Mesenteric fat pad (tissue), 1 donor: Measurements from ENCODE around the gene CSDE1. TPM values are rescaled to one million over a fixed set of nuclear protein-coding genes. Genes with fewer than 3 reads are reported as not detected.
A peak's percentile ranks its signal among the peaks of the same experiment; 100 is the strongest.
"Not testable (repeated sequence)": the region's sequence is repeated elsewhere in the genome, so short reads cannot be mapped to it uniquely, and the experiment has no call there.

ENCODE experiments used
- DNase-seq: peaks from one replicate; pipeline ENCODE4 v3.0.0-alpha.2; 2020; ENCODE audit warnings: low spot score
- long read RNA-seq: library from polyadenylated mRNA; unstranded; transcript quantifications from one replicate; pipeline ENCODE4 v2.0.0, GENCODE V29; 2020
- total RNA-seq: library from RNA; stranded (reverse); fragmentation: NEBNext Ultra II Directional; extraction: Animal tissue kit (Norgen Biotek cat#: 25700); gene quantifications from one replicate; pipeline ENCODE4 v1.2.1, GENCODE V29; 2021
- donor health status: DM: yes; HTN: yes; CAD: no.

CSDE1 gene
- total RNA-seq, result 715 TPM
- long read RNA-seq, full-length matches to known transcripts, result 339 of 490 reads
- long read RNA-seq, partial matches to known transcripts, result 117 of 490 reads
- long read RNA-seq, other reads (novel, unspliced or antisense), result 34 of 490 reads

DNA sequence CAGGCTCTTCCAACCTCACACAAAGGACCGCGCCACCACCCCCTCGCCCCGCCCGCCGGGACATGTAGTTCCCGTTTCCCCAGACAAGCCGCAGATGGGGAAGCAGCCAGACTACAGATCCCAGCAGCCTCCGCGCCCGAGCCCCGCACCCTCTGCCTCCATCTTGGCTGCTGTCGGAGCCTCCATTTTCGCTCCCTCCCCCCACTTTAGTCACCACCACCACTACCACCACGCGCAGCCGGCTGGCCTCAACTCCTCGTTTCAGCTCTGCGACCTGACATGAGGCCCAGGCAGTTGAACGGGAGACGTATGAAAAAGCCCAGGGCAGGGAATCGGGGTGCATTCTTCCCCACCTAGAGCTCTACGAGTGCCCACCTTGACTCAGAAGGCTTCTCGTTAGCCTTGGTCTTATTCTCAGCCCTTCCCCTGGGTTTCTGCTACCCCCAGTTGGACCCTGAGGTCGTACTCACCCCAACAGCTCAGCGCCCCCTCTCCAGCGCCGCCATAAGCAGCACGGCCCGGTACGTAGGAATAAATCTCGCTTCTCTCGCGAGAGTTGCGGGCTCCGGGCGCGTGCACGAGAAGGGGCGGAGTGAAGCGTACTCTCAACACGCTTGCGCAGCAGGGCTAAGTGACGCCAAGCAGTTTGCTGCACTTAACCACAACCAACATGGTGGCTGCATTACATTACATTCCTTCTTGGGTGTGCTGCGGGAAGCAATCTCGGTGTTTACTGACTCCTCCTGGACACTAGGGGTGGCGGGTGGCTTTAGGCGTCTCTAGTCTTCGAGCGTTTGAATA lies at the start of gene CSDE1:
Gene CSDE1, minus strand, starts transcription at position 530 of the 801 bp plus-strand sequence. CDS start 18,094 bp downstream, outside the sequence.
- peak; percentile 98 for DNase-seq

DNA sequence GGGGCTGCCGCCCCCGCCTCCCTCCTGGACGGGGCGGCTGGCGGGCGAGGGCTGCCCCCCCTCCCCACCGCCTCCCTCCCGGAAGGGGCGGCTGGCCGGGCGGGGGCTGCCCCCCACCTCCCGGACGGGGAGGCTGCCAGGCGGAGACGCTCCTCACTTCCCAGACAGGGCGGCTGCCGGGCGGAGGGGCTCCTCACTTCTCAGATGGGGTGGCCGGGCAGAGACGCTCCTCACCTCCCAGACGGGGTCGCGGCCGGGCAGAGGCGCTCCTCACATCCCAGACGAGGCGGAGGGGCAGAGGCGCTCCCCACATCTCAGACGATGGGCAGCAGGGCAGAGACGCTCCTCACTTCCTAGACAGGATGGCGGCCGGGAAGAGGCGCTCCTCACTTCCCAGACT lies 46.7 kb upstream of the CSDE1 start:
- DNase-seq, result not testable (repeated sequence)

DNA sequence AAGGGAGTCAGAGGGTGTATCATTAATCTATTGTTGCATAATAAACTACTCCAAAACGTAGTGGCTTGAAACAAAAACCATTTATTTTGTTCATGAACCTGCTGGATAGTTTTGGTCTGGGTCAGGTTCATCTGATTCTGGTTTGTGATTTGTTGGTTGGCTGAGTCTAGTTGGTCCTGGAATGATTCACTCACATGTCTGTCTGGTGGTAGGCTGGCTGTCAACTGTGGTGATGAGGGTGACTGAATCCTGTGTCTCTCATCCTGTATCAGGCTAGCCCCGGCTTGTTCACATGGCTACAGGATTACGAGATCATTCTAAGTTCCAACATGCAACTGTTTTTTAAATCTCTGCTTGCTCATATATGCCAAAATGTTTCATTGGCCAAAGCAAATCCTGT lies 45.2 kb upstream of the CSDE1 start:
- no peak for DNase-seq

DNA sequence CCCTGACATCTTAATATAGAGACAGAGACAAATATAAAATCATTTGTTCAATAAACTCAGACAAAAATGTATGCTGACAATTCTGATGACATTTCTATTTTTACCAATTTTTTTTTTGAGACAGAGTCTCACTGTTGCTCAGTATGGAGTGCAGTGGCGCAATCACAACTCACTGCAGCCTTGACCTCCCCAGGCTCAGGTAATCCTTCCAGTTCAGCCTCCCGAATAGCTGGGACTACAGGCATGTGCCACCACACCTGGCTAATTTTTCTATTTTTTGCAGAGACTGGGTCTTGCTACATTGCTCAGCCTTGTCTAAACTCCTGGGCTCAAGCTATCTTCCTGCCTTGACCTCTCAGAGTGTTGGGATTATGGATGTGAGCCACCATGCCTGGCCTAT lies 36.3 kb upstream of the CSDE1 start:
- DNase-seq, result no peak

DNA sequence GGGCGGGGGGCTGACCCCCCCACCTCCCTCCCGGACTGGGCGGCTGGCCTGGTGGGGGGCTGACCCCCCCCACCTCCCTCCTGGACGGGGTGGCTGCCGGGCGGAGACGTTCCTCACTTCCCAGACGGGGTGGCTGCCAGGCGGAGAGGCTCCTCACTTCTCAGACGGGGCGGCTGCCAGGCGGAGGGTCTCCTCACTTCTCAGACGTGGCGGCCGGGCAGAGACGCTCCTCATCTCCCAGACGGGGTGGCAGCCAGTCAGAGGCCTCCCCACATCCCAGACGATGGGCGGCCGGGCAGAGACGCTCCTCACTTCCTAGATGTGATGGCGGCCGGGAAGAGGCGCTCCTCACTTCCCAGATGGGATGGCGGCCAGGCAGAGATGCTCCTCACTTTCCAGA lies 32.8 kb upstream of the CSDE1 start:
- not testable (repeated sequence) for DNase-seq

DNA sequence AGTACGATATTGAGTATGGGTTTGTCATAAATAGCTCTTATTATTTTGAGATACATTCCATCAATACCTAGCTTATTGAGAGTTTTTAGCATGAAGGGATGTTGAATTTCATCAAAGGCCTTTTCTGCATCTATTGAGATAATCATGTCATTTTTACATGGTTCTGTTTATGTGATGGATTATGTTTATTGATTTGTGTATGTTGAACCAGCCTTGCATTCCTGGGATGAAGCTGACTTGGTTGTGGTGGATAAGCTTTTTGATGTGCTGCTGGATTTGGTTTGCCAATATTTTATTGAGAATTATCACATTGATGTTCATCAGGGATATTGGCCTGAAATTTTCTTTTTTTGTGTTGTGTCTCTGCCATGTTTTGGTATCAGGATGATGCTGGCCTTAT lies 28.7 kb upstream of the CSDE1 start:
- DNase-seq, result not testable (repeated sequence)

DNA sequence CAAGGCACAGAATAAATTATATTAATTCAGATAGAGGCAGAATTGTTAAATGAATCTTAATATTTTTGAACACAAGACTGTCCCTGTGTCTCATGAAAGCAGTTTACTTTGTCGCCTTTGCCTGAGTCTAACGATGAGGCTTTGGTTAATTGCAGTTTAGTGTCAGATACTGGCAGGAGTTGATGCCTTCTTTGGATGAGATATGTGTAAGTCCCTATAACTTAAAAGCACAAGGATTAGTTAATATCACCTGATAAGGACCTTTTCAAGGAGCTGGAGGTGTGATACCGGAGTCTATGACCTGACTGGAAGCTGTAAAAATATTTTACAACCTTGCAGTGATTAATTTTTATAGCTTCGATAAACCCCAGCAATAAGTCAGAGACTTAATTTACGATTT lies 24.7 kb upstream of the CSDE1 start:
- DNase-seq, result no peak

DNA sequence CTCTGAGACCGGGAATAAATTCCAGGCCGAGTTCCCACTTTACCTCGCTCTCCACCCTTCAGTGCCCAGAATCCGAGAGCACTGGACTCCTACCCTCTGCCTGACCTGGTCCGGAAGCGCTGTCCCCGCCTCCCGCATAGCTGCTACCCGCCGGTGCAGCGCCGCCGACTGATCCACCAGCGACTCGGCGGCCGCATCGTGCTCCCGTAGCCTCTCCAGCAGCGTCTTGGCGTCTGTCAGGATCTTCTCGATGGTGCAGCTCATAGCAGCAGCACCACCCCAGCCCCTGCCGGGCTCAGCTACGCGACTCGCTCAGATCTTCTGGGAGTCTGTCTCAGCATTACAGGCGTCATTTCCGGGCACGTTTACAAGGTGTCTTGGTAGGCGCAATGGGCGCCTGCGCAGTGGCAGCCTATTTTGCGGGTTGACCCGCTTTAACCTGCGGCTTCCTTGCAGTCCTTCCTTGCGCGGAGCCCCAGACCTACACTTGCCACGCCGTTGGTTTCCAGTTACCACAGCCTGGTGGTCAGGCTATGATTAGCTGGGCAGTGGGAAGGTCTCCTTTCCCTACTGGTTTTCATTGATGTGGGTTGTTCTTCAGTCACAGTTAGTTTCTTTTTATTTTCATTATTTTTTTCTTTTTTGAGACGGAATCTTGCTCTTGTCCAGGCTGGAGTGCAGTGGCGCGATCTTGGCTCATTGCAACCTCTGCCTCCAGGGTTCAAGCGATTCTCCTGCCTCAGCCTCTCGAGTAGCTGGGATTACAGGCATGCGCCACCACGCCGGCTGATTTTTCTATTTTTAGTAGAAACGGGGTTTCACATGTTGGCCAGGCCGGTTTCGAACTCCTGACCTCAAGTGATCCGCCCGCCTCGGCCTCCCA lies 22.8 kb upstream of the CSDE1 start, which contains the start of gene SIKE1:
Gene SIKE1, minus strand, starts transcription at position 342 of the 883 bp plus-strand sequence. Its CDS starts 78 bp downstream, at position 264.
- DNase-seq, result peak; percentile 93

DNA sequence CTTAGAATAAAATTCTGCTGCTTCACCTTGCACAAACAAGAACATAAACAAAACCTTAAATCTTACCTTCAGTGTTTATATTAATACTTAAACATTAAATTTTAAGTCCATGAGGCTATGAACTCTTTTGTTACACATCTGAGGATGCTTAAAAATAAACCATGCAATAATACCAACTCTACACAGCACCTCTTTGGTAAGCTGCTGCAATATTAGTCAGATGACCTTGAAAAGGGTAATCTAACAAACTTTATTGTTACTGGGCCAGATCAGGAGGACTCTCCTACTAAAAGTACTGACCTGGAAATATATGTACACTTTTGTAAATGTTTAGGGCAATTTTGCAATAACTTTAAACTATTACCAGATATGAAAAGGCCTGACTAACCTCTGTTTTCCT lies 21.9 kb upstream of the CSDE1 start:
- no peak for DNase-seq

DNA sequence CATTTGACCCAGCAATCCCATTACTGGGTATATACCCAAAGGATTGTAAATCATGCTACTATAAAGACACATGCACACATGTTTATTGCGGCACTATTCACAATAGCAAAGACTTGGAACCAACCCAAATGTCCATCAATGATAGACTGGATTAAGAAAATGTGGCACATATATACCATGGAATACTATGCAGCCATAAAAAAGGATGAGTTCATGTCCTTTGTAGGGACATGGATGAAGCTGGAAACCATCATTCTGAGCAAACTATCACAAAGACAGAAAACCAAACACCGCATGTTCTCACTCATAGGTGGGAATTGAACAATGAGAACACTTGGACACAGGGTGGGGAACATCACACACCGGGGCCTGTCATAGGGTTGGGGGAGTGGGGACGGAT lies 18.9 kb upstream of the CSDE1 start:
- not testable (repeated sequence) for DNase-seq

DNA sequence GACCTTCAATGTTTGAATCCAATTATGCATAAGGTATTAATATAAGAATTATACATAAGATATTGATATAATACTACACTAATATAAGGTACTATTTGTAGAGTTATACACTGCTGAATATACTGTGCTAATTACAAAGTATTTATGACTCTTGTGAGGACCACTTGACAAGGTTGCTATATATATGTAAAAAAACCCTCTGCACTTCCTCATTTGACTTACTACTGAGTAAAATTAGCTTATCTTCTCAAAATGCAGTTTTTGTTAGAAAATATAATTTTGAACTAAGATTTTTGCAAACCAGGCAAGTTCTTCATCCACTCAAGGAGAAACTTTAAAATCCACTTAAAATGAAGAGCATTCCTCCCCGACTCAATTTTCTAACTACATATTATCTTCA lies 14.2 kb upstream of the CSDE1 start:
- no peak for DNase-seq

DNA sequence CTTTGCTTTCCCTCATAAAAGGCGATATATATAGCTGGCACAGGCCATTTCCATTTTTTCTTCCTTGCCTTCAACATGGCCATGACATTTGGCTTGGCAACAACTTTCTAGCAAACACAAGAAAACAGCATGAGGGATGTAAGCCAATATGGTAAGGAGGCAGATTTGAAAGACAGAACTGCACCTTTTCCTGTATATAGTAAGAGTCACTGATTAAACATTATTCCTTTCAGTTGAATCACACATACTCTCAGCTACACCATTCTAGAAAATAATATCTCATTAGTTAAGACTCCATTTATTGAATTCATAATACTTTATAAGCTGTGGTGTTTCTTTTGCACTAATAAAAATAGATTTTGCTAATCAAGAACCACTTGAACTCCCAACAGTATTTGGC lies 13.2 kb upstream of the CSDE1 start:
- DNase-seq, result no peak

DNA sequence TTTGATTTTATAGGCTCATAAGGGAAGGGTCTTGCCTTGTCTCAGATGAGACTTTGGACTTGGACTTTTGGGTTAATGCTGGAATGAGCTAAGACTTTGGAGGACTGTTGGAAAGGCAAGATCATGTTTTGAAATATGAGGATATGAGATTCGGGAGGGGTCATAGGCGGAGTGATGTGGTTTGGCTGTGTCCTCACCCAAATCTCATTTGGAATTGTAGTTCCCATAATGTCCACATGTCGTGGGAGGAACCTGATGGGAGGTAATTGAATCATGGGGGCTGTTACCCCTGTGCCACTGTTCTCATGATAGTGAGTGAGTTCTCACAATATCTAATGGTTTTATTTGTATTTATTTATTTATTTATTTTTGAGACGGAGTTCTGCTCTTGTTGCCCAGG lies 6.9 kb upstream of the CSDE1 start:
- no peak for DNase-seq

DNA sequence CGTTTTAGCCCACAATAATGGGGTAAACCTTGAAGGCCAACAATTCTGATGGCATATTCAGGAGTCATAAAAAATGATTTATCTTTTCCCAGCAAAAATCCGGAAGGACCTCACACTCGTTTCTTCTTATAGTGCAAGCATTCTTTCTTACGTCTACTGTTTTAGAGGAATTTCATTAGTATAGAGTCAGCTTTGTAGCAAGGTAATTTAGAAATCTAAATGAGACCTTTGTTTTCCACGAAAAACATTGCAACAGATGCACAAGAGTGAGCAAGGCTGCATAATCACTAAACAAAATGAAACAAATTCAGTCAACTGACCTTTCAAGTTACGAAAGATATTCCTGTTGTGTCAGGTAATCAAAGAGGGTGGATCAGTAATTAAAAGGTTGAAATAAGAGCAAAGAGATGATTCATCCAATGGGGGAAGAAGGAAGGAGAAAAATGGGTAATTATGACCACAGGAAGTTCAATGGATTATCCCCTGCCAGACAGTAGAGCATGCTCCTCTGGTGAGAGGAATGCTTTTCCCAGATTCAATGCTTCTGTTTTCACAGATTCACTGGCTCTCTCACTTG lies 560 bp upstream of the CSDE1 start:
- DNase-seq, result no peak

DNA sequence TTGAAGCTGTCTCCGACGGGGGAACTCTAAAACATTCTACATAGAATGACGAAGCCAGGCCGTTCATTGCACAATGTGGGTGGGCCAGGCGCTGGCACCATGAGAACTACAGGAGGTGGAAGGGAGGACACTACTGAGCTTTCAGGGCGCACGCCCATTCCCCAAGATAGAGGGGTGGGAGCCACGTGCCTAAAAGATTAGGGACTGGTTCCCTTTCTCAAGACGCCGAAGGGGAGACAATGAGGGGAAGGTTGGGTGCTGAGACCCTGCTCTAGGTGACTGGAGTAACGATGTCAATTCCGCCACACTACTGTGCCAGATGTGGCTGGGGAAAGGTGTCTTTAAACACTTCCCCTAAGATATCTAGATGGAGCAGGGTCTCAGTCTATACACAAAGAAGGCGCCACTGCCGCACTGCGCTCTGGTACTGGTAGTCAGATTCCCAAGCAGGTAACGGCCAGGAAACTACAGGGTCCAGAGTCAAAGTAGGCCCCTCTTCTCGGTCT lies 782 bp downstream of the CSDE1 start:
- DNase-seq, result no peak

DNA sequence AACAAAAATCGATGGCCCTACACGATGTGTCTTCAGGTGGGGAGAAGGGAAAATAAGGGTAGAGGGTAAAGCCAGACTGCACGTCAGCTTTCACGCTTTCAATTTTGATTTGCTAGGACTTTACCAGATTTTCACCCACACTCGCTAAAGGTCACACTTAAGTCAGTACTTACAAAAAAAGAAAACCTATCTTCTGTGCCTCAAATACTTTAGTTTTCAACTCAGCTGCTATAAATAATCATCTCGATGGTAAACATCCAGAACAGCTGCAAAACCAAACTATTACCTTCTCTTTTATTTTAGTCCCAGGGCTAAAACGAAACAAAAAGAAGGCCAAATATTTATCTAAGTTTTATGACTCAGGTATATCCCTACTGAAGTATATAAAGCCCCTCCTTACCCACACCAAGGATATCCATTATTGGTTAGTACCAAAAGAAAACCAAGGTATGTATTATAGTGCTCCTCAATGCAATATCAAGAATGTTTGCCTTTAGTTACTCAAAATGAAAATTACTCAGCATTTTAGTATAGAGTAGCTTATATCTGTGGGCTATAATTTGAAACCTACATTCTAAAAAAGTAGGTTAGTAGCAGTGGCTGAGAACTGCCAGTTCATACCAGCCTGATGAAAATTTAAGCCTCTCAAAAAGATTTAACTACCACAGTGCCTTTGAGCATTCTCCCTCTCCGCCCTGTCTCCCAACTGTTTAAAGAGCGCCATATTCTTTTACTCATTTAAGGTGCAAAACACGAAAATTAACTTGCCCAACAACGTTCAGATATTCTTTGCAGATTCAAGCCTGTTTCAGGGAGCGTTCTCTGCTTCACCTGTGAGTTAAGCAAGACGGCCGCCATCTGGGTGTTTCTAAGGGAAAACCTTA lies 1.5 kb downstream of the CSDE1 start:
- DNase-seq, result no peak

DNA sequence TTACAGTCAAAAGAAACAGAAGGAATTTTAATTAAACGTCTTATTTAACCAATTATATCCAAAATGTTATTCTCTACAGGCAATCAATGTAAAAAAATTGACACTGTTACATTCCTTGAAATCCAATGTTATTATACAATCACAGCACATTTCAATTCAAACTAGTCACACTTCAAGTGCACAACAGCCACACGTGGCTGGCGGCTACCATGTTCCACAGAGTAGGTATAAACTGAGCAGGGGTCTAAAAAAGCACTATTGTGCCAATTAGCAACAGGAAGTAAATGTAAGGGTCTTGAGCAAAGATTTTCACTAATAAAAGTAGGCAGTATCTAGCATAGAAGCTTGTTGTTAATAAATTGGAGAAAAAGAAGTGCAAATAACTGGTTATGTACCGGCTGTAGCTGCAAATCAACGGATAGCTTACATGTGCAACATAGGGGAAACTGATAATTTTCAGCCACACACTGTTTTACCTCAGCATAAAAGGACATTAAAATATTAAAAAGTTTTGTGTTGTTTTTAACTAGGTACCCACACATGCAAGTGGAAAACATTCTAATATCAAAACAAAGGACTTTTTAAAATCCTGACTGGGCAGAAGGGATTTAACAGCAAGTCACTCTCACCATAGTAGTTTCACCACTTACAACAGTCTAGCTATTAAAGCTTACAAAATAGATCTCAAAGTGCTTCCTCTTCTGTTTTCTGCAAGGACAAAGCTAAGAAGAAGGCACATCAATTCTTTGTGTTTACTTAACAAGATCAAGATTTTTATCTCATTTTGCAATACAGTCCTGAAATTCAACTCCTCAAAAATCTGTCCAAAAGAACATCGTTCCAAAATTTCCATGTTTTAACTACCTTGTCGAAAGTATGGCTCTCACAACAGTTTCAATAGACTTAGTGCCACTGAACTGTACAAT lies 2.5 kb downstream of the CSDE1 start:
- no peak for DNase-seq

DNA sequence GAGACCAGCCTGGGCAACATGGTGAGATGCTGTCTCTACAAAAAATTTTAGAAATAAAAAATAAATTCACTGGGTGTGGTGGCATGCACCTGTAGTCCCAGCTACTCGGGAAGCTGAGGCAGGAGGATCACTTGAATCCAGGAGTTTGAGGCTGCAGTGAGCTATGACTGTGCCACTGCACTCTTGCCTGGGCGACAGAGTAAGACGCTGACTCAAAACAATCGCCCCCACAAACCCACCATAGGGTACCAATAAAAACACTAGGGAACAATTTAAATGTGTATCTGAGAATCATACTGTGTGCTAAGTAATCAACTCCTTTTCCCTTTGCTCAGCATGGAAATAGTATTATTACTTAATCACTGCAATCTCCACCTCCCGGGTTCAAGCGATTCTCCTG lies 4.1 kb downstream of the CSDE1 start:
- not testable (repeated sequence) for DNase-seq

DNA sequence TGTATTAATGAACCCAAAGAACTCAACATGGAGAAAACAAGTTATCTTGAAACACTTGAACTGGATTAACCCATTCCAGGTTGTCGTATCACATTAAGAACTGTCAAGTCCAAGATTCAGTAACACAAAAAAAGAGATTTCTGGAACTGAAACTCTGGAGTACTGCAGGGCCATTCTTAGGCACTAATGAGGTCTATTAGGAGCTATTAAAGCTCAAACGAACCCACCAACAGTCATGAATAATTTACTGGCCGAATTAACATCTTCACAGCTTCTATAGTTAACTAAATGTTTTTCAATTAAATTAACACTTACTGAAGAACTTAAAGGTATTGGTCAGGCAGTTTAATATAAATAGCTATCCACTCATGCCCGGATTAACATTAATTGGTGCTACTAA lies 4.6 kb downstream of the CSDE1 start:
- no peak for DNase-seq
